H9 (cell line): ENCODE results near the gene LECT2. TPM values are rescaled to one million over a fixed set of nuclear protein-coding genes. Genes with fewer than 3 reads are reported as not detected.

ENCODE experiments used
- DNase-seq: peaks from one replicate; pipeline ENCODE4 v3.0.0-alpha.2; 2017
- H2AFZ ChIP-seq: one replicate; pipeline ENCODE4 v1.6.1; 2013; ENCODE audit warnings: mild to moderate bottlenecking, low read length, control low read depth, moderate library complexity
- H2AK5ac ChIP-seq: 2 replicates; pipeline ENCODE4 v1.6.1; 2013; ENCODE audit warnings: low read length, control low read depth, mixed read lengths; ENCODE audit not compliant: insufficient read length
- H2BK120ac ChIP-seq: one replicate; pipeline ENCODE4 v1.6.1; 2013; ENCODE audit warnings: low read depth, mild to moderate bottlenecking, low read length, control low read depth, inconsistent platforms; ENCODE audit not compliant: poor library complexity, severe bottlenecking
- H2BK12ac ChIP-seq: 2 replicates; pipeline ENCODE4 v1.6.1; 2013; ENCODE audit warnings: low read length, control low read depth, mixed read lengths, low read depth; ENCODE audit not compliant: insufficient read length
- H2BK15ac ChIP-seq: 2 replicates; pipeline ENCODE4 v1.6.1; 2013; ENCODE audit warnings: low read depth, low read length, control low read depth
- H2BK20ac ChIP-seq: one replicate; pipeline ENCODE4 v1.6.1; 2013; ENCODE audit warnings: low read depth, mild to moderate bottlenecking, low read length, control low read depth, inconsistent platforms; ENCODE audit not compliant: poor library complexity, severe bottlenecking
- H2BK5ac ChIP-seq: 2 replicates; pipeline ENCODE4 v1.6.1; 2013; ENCODE audit warnings: low read length, control low read depth, mixed read lengths; ENCODE audit not compliant: insufficient read length
- H3K14ac ChIP-seq: 2 replicates; pipeline ENCODE4 v1.6.1; 2013; ENCODE audit warnings: low read length, control low read depth; ENCODE audit not compliant: insufficient read depth
- H3K18ac ChIP-seq: 2 replicates; pipeline ENCODE4 v1.6.1; 2013; ENCODE audit warnings: low read depth, mild to moderate bottlenecking, mixed read lengths, low read length, control low read depth; ENCODE audit not compliant: insufficient read length
- H3K23ac ChIP-seq: 2 replicates; pipeline ENCODE4 v1.6.1; 2013; ENCODE audit warnings: low read length, control low read depth, mixed read lengths, low read depth; ENCODE audit not compliant: insufficient read length
- H3K23me2 ChIP-seq: 2 replicates; pipeline ENCODE4 v1.6.1; 2013; ENCODE audit warnings: low read depth, mild to moderate bottlenecking, mixed read lengths, low read length, control low read depth; ENCODE audit not compliant: insufficient read length, poor library complexity, severe bottlenecking
- H3K27ac ChIP-seq: 2 replicates; pipeline ENCODE4 v1.5.1; 2013; ENCODE audit warnings: low read length, control low read depth, mixed read lengths, low read depth; ENCODE audit not compliant: insufficient read length
- H3K27me3 ChIP-seq: 2 replicates; pipeline ENCODE4 v1.6.1; 2013; ENCODE audit warnings: low read length, control low read depth, inconsistent platforms; ENCODE audit not compliant: insufficient read depth
- H3K4ac ChIP-seq: 2 replicates; pipeline ENCODE4 v1.6.1; 2013; ENCODE audit warnings: low read depth, mild to moderate bottlenecking, control low read depth, inconsistent platforms, low read length, moderate library complexity
- H3K4me1 ChIP-seq: 2 replicates; pipeline ENCODE4 v1.6.1; 2013; ENCODE audit warnings: low read length, control low read depth, inconsistent platforms; ENCODE audit not compliant: insufficient read depth
- H3K4me2 ChIP-seq: 2 replicates; pipeline ENCODE4 v1.6.1; 2013; ENCODE audit warnings: low read length, control low read depth, mixed read lengths; ENCODE audit not compliant: insufficient read length, insufficient read depth
- H3K56ac ChIP-seq: 2 replicates; pipeline ENCODE4 v1.6.1; 2013; ENCODE audit warnings: low read depth, mild to moderate bottlenecking, mixed read lengths, low read length, control low read depth; ENCODE audit not compliant: insufficient read length
- H3K79me1 ChIP-seq: 2 replicates; pipeline ENCODE4 v1.6.1; 2013; ENCODE audit warnings: low read depth, mild to moderate bottlenecking, moderate library complexity, low read length, control low read depth, inconsistent platforms; ENCODE audit not compliant: insufficient read depth, poor library complexity, severe bottlenecking
- H3K79me2 ChIP-seq: 2 replicates; pipeline ENCODE4 v1.6.1; 2013; ENCODE audit warnings: low read length, control low read depth, inconsistent platforms; ENCODE audit not compliant: insufficient read depth
- H3K9ac ChIP-seq: 2 replicates; pipeline ENCODE4 v1.6.1; 2013; ENCODE audit warnings: low read length, control low read depth, mixed read lengths; ENCODE audit not compliant: insufficient read length; ENCODE audit errors: extremely low read depth
- H3K9me3 ChIP-seq: one replicate; pipeline ENCODE4 v1.6.1; 2013; ENCODE audit warnings: low read depth, low read length, inconsistent platforms; ENCODE audit not compliant: control insufficient read depth
- H3T11ph ChIP-seq: one replicate; pipeline ENCODE4 v1.6.1; 2013; ENCODE audit warnings: mild to moderate bottlenecking, low read length, control low read depth, inconsistent platforms
- H4K20me1 ChIP-seq: one replicate; pipeline ENCODE4 v1.6.1; 2013; ENCODE audit not compliant: control insufficient read depth, insufficient read length, insufficient read depth
- H4K5ac ChIP-seq: 2 replicates; pipeline ENCODE4 v1.6.1; 2013; ENCODE audit warnings: low read depth, mild to moderate bottlenecking, mixed read lengths, low read length, control low read depth; ENCODE audit not compliant: insufficient read length
- H4K8ac ChIP-seq: replicated peaks from 2 replicates; pipeline ENCODE4 v1.6.1; 2013; ENCODE audit warnings: low read length, control low read depth, mixed read lengths, low read depth; ENCODE audit not compliant: insufficient read length
- H4K91ac ChIP-seq: 2 replicates; pipeline ENCODE4 v1.6.1; 2013; ENCODE audit warnings: low read depth, mild to moderate bottlenecking, moderate library complexity, mixed read lengths, low read length, control low read depth; ENCODE audit not compliant: insufficient read length
- H3K27ac Mint-ChIP-seq, 3 experiments: 2 replicates in 2 of 3; 3 replicates in 1 of 3; pipeline ENCODE4 v1.8.0; 2020 to 2021; ENCODE audit warnings: mixed read lengths in 3 of 3, mild to moderate bottlenecking in 1 of 3, moderate library complexity in 1 of 3
- H3K27me3 Mint-ChIP-seq: 2 replicates; pipeline ENCODE4 v1.8.0; 2021; ENCODE audit warnings: low read depth, mild to moderate bottlenecking, moderate library complexity, mixed read lengths
- H3K36me3 Mint-ChIP-seq, 3 experiments: 2 replicates in 2 of 3; 3 replicates in 1 of 3; pipeline ENCODE4 v1.8.0; 2020 to 2021; ENCODE audit warnings: low read depth in 3 of 3, mixed read lengths in 3 of 3; ENCODE audit not compliant: insufficient read depth in 1 of 3
- H3K4me1 Mint-ChIP-seq, 2 experiments: 2 replicates each; pipeline ENCODE4 v1.8.0; 2020; ENCODE audit warnings: mixed read lengths in 2 of 2
- H3K4me3 Mint-ChIP-seq, 2 experiments: 2 replicates in 1 of 2; 3 replicates in 1 of 2; pipeline ENCODE4 v1.8.0; 2020 to 2021; ENCODE audit warnings: mild to moderate bottlenecking in 2 of 2, mixed read lengths in 2 of 2, moderate library complexity in 1 of 2
- H3K9me3 Mint-ChIP-seq, 2 experiments: 2 replicates in 1 of 2; 3 replicates in 1 of 2; pipeline ENCODE4 v1.8.0; 2020; ENCODE audit warnings: mild to moderate bottlenecking in 2 of 2, mixed read lengths in 2 of 2, moderate library complexity in 1 of 2
- CTCF ChIP-seq: fragments of 200-600 bp; sonication (generic); conservative IDR thresholded peaks from 3 replicates; pipeline ENCODE4 v1.8.0; 2021; ENCODE audit warnings: antibody characterized with exemption, mild to moderate bottlenecking
- WGBS: extraction: QIAGEN DNeasy Blood & Tissue Kit; methylation state at CpG from one replicate; pipeline ENCODE4 v1.1.7; 2013; ENCODE audit warnings: missing lambda C conversion rate, low lambda C conversion rate, mixed read lengths; ENCODE audit not compliant: insufficient read length; ENCODE audit errors: extremely low coverage; 5-methylcytosine and 5-hydroxymethylcytosine counted together
- total RNA-seq: library from RNA; stranded (reverse); gene quantifications from 2 replicates; pipeline ENCODE4 v1.2.1, GENCODE V29; 2021

The LECT2 gene
- total RNA-seq, 1 experiment from 2014 or later, result not detected

- Histone ChIP-seq H2AK5ac (no peak overlapping the region), H2BK12ac (no peak overlapping the region), H3K9ac (no peak overlapping the region), H2BK120ac (no peak overlapping the region), H3K23ac (no peak overlapping the region), H4K20me1 (no peaks in the 10 kb centered on the region), H2BK20ac (no peak overlapping the region), H3K9me3 (no peaks in the 10 kb centered on the region), H4K5ac (no peak overlapping the region), H2BK5ac (no peak overlapping the region), H3K23me2 (no peaks in the 10 kb centered on the region), H3K27ac (no peak overlapping the region), H3K79me1 (no peaks in the 10 kb centered on the region), H3K14ac (no peak overlapping the region), H3K4ac (no peak overlapping the region), H4K8ac (no peak overlapping the region), H3K27me3 (no peaks in the 10 kb centered on the region; the same call in 1 of the 2 replicates), H3K4me1 (no peaks in the 10 kb centered on the region), H4K91ac (no peak overlapping the region), H3T11ph (no peak overlapping the region), H3K4me2 (no peak overlapping the region), H2AFZ (no peak overlapping the region), H2BK15ac (no peak overlapping the region), H3K18ac (no peak overlapping the region), H3K56ac (no peak overlapping the region), H3K79me2 (no peaks in the 10 kb centered on the region)
- Mint-ChIP-seq H3K36me3 (no peaks in the 10 kb centered on the region), H3K27me3 (peaks cover 81% of the 10 kb centered on the region), H3K4me3 (no peak overlapping the region), H3K27ac (no peak overlapping the region), H3K4me1 (no peaks in the 10 kb centered on the region), H3K9me3 (no peaks in the 10 kb centered on the region)
- no CpG with 5 or more reads among the region's 5 CpGs for WGBS
- DNase-seq, result no peak
- no peak for TF ChIP-seq CTCF
These were observed 39.2 kb downstream of the LECT2 start for GRCh38 chr5:135915466-135916001.
